Frontal cortex (tissue), 4 donors: ENCODE results near the gene B3GNT2. TPM values are rescaled to one million over a fixed set of nuclear protein-coding genes. Genes with fewer than 3 reads are reported as not detected.

Source experiments
- DNase-seq, 2 donors: peaks; one replicate each; pipeline ENCODE4 v3.0.0; 2012; ENCODE audit warnings: low spot score in 2 of 2
- FAIRE-seq: peaks from 2 replicates; lab custom pipeline; 2012; peaks lifted over from hg19 to GRCh38; lab: Jason Lieb, UNC
- total RNA-seq: library from RNA; depleted of rRNA; stranded (reverse); fragments of >200 nt; gene quantifications from one replicate; pipeline ENCODE4 v1.2.3, GENCODE V29; 2014
- donor health status: control.
- donor health status: control.
- donor health status: control.

B3GNT2 gene
- total RNA-seq, 1 donor from 2014 or later = 106 TPM

GRCh38 chr2:62202019-62202722 is 6.3 kb downstream of the B3GNT2 start:
- DNase-seq = no peak
- no peak for FAIRE-seq

GRCh38 chr2:62202729-62203128 is 6.8 kb downstream of the B3GNT2 start:
- FAIRE-seq (no peak), DNase-seq (no peak)

GRCh38 chr2:62203459-62203858 is 7.5 kb downstream of the B3GNT2 start:
- no peak for FAIRE-seq
- DNase-seq = no peak

- no peak for DNase-seq
- FAIRE-seq = no peak
Observed at GRCh38 chr2:62204998-62205496, 9.1 kb downstream of the B3GNT2 start.

- DNase-seq (no peak), FAIRE-seq (no peak)
Observed at GRCh38 chr2:62205554-62205953, 9.6 kb downstream of the B3GNT2 start.

GRCh38 chr2:62206024-62206423 is 10.1 kb downstream of the B3GNT2 start:
- FAIRE-seq (no peak), DNase-seq (no peak)

GRCh38 chr2:62207491-62207890 is 11.6 kb downstream of the B3GNT2 start:
- no peak for FAIRE-seq
- no peak for DNase-seq

- DNase-seq (no peak), FAIRE-seq (no peak)
Observed at GRCh38 chr2:62208074-62208757, 12.3 kb downstream of the B3GNT2 start.

GRCh38 chr2:62208758-62209114 is 12.8 kb downstream of the B3GNT2 start:
- DNase-seq = no peak
- FAIRE-seq = no peak

GRCh38 chr2:62209427-62209991 is 13.6 kb downstream of the B3GNT2 start:
- DNase-seq (no peak), FAIRE-seq (no peak)

- DNase-seq = no peak
Observed at GRCh38 chr2:62215306-62216064, 19.6 kb downstream of the B3GNT2 start.

GRCh38 chr2:62216113-62216512 is 20.2 kb downstream of the B3GNT2 start:
- FAIRE-seq (no peak), DNase-seq (no peak)

More at GRCh38 chr2:62215306-62216064, 19.6 kb downstream of the B3GNT2 start:
- FAIRE-seq = no peak

- DNase-seq (no peak), FAIRE-seq (no peak)
Observed at GRCh38 chr2:62216616-62217015, 20.7 kb downstream of the B3GNT2 start.

GRCh38 chr2:62217421-62217820 is 21.5 kb downstream of the B3GNT2 start:
- DNase-seq (no peak), FAIRE-seq (no peak)

GRCh38 chr2:62217970-62218369 is 22.1 kb downstream of the B3GNT2 start:
- no peak for FAIRE-seq
- no peak for DNase-seq

GRCh38 chr2:62219407-62220159 is 23.7 kb downstream of the B3GNT2 start:
- FAIRE-seq = no peak

GRCh38 chr2:62221141-62221540 is 25.2 kb downstream of the B3GNT2 start:
- no peak for FAIRE-seq

More at GRCh38 chr2:62219407-62220159, 23.7 kb downstream of the B3GNT2 start:
- no peak for DNase-seq

GRCh38 chr2:62222171-62222570 is 26.3 kb downstream of the B3GNT2 start:
- no peak for DNase-seq
- no peak for FAIRE-seq

More at GRCh38 chr2:62221141-62221540, 25.2 kb downstream of the B3GNT2 start:
- DNase-seq = no peak

GRCh38 chr2:62222674-62223073 is 26.8 kb downstream of the B3GNT2 start:
- DNase-seq (no peak), FAIRE-seq (no peak)

- DNase-seq = no peak
- FAIRE-seq = no peak
Observed at GRCh38 chr2:62224976-62225375, 29.1 kb downstream of the B3GNT2 start.
